ENCODE measurements around the gene RHOBTB1.
A peak's percentile ranks its signal among the peaks of the same experiment; 100 is the strongest.

RHOBTB1 gene

GRCh38 chr10:60820093-60820754 lies 123.8 kb downstream of the RHOBTB1 start:
- peak; percentile 44 for TF ChIP-seq CTCF (IDR thresholded peaks at IDR 0.05; ENCODE audit: poor library complexity, severe bottlenecking)
- H3K9me3 ChIP-seq (ENCODE audit: severe bottlenecking): no peaks in the 10 kb centered on the region
- no peak for ATAC-seq (ENCODE audit: low read depth)
- H3K4me3 ChIP-seq (ENCODE audit: severe bottlenecking): no peak overlapping the region
- peaks cover 3% of the 10 kb centered on the region for H3K4me1 ChIP-seq (ENCODE audit: insufficient read depth, poor library complexity, severe bottlenecking)
- no peak for DNase-seq (ENCODE audit: low spot score)
- no peaks in the 10 kb centered on the region for H3K27me3 ChIP-seq (ENCODE audit: insufficient read depth, poor library complexity, severe bottlenecking)
- no peaks in the 10 kb centered on the region for H3K36me3 ChIP-seq (ENCODE audit: low read depth)
- H3K27ac ChIP-seq (ENCODE audit: poor library complexity, severe bottlenecking): no peak overlapping the region
